ENCODE data around the gene LRRC2.

The LRRC2 gene

GRCh38 chr3:46604127-46604526 lies 38.0 kb upstream of the LRRC2 start:
- Histone ChIP-seq H3K27me3 (ENCODE audit: low read depth, low read length) (peaks cover 15% of the 10 kb centered on the region), H3K27ac (ENCODE audit: low read length) (no peak overlapping the region), H2AFZ (ENCODE audit: low read depth, low read length) (no peak overlapping the region), H3K36me3 (replicated peaks; ENCODE audit: low read depth, low read length) (no peaks in the 10 kb centered on the region), H3K79me2 (ENCODE audit: low read length) (no peaks in the 10 kb centered on the region), H3K4me3 (ENCODE audit: low read length) (no peak overlapping the region), H3K9me3 (ENCODE audit: insufficient read depth, low read length) (no peaks in the 10 kb centered on the region), H3K9ac (ENCODE audit: low read length) (no peak overlapping the region), H4K20me1 (ENCODE audit: insufficient read depth, low read length) (no peaks in the 10 kb centered on the region), H3K4me2 (ENCODE audit: low read length) (no peak overlapping the region), H3K4me1 (ENCODE audit: low read length) (no peaks in the 10 kb centered on the region)
- TF ChIP-seq EZH2phosphoT487 (IDR thresholded peaks at IDR 0.05; ENCODE audit: low read depth) = no peak
- no peak for TF ChIP-seq CTCF (IDR thresholded peaks at IDR 0.05; ENCODE audit: low read depth, low read length)

- Histone ChIP-seq H3K79me2 (ENCODE audit: low read length) (no peaks in the 10 kb centered on the region), H3K4me2 (ENCODE audit: low read length) (no peak overlapping the region), H3K36me3 (replicated peaks; ENCODE audit: low read depth, low read length) (no peaks in the 10 kb centered on the region), H3K27ac (ENCODE audit: low read length) (no peak overlapping the region), H3K4me3 (ENCODE audit: low read length) (no peak overlapping the region), H4K20me1 (ENCODE audit: insufficient read depth, low read length) (no peaks in the 10 kb centered on the region), H2AFZ (ENCODE audit: low read depth, low read length) (no peak overlapping the region), H3K9ac (ENCODE audit: low read length) (no peak overlapping the region), H3K27me3 (ENCODE audit: low read depth, low read length) (peaks cover 15% of the 10 kb centered on the region; the same call in 1 of the 2 replicates), H3K9me3 (ENCODE audit: insufficient read depth, low read length) (no peaks in the 10 kb centered on the region), H3K4me1 (ENCODE audit: low read length) (no peaks in the 10 kb centered on the region)
- TF ChIP-seq EZH2phosphoT487 (IDR thresholded peaks at IDR 0.05; ENCODE audit: low read depth) = no peak
Observed at GRCh38 chr3:46603446-46604046, 37.4 kb upstream of the LRRC2 start.

- no peak overlapping the region for H3K4me3 ChIP-seq (ENCODE audit: low read length)
- H3K36me3 ChIP-seq (replicated peaks; ENCODE audit: low read depth, low read length) = no peaks in the 10 kb centered on the region
- H3K27ac ChIP-seq (ENCODE audit: low read length) = no peak overlapping the region
- H3K9me3 ChIP-seq (ENCODE audit: insufficient read depth, low read length) = no peaks in the 10 kb centered on the region
- H3K4me2 ChIP-seq (ENCODE audit: low read length) = no peak overlapping the region
- 0 out of 2 replicates have a peak, but pooled peaks cover 4% of the 10 kb centered on the region for H3K27me3 ChIP-seq (ENCODE audit: low read depth, low read length)
- H3K9ac ChIP-seq (ENCODE audit: low read length) = no peak overlapping the region
- H3K4me1 ChIP-seq (ENCODE audit: low read length) = no peaks in the 10 kb centered on the region
- H4K20me1 ChIP-seq (ENCODE audit: insufficient read depth, low read length) = no peaks in the 10 kb centered on the region
- H3K79me2 ChIP-seq (ENCODE audit: low read length) = no peaks in the 10 kb centered on the region
- H2AFZ ChIP-seq (ENCODE audit: low read depth, low read length) = no peak overlapping the region
- no peak for TF ChIP-seq CTCF (IDR thresholded peaks at IDR 0.05; ENCODE audit: low read depth, low read length)
- no peak for TF ChIP-seq EZH2phosphoT487 (IDR thresholded peaks at IDR 0.05; ENCODE audit: low read depth)
Observed at GRCh38 chr3:46599590-46599989, 33.5 kb upstream of the LRRC2 start.

GRCh38 chr3:46595819-46596314 lies 29.8 kb upstream of the LRRC2 start:
- Histone ChIP-seq H3K9me3 (ENCODE audit: insufficient read depth, low read length) (no peaks in the 10 kb centered on the region), H3K9ac (ENCODE audit: low read length) (no peak overlapping the region), H2AFZ (ENCODE audit: low read depth, low read length) (no peak overlapping the region), H3K79me2 (ENCODE audit: low read length) (no peaks in the 10 kb centered on the region), H4K20me1 (ENCODE audit: insufficient read depth, low read length) (no peaks in the 10 kb centered on the region), H3K27ac (ENCODE audit: low read length) (no peak overlapping the region), H3K4me2 (ENCODE audit: low read length) (no peak overlapping the region), H3K36me3 (replicated peaks; ENCODE audit: low read depth, low read length) (no peaks in the 10 kb centered on the region), H3K27me3 (ENCODE audit: low read depth, low read length) (0 out of 2 replicates have a peak, but pooled peaks cover 4% of the 10 kb centered on the region), H3K4me1 (ENCODE audit: low read length) (no peaks in the 10 kb centered on the region), H3K4me3 (ENCODE audit: low read length) (no peak overlapping the region)
- TF ChIP-seq CTCF (IDR thresholded peaks at IDR 0.05; ENCODE audit: low read depth, low read length) = no peak
- TF ChIP-seq EZH2phosphoT487 (IDR thresholded peaks at IDR 0.05; ENCODE audit: low read depth) = no peak

Measured in OCI-LY3 (cell line).